ENCODE data around the gene ERICH6. TPM values are rescaled to one million over a fixed set of nuclear protein-coding genes. Genes with fewer than 3 reads are reported as not detected.

The ERICH6 gene
- total RNA-seq, 3 donors from 2014 or later: 0.29 to 0.98 (median 0.48) TPM

DNA sequence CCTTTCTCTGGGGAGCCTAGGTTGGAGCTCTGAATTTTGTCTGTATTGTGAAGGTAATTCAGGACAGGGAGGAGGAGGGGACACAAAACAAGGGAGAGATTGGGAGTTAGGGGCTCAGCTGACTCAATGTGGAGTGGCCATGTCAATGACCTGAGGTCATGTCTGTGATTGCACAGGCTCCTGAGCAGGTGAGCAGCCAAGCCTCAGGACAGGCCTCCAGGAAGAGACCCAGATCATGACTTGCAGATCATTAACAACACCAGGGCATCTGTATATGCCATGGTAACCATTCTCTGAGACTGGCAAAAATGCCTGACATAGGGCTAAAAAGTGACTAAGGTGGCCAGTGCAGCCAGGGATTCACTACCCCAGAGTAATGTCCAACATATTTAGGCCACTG lies 20.9 kb downstream of the ERICH6 start:
- intact Hi-C loops (cut with DNase I; ENCODE audit: low total_unique reads): no loop called here
- H3K36me3 ChIP-seq: no peaks in the 10 kb centered on the region
- H3K9me3 ChIP-seq: no peaks in the 10 kb centered on the region
- no peak for TF ChIP-seq POLR2AphosphoS5 (IDR thresholded peaks at IDR 0.05)
- no peak for TF ChIP-seq POLR2A (IDR thresholded peaks at IDR 0.05)
- TF ChIP-seq CTCF (IDR thresholded peaks at IDR 0.05): no peak
- H3K27ac ChIP-seq: no peak overlapping the region
- no peak for DNase-seq (ENCODE audit: low spot score in 2 of 2)
- no peaks in the 10 kb centered on the region for H3K4me1 ChIP-seq
- no peaks in the 10 kb centered on the region for H3K27me3 ChIP-seq
- H3K4me3 ChIP-seq: no peak overlapping the region

GRCh38 chr3:150682279-150682678 lies 21.4 kb downstream of the ERICH6 start:
- Histone ChIP-seq H3K27ac (no peak overlapping the region), H3K36me3 (no peaks in the 10 kb centered on the region), H3K27me3 (no peaks in the 10 kb centered on the region), H3K4me1 (no peaks in the 10 kb centered on the region), H3K4me3 (no peak overlapping the region), H3K9me3 (no peaks in the 10 kb centered on the region)
- intact Hi-C loops (cut with DNase I; ENCODE audit: low total_unique reads): no loop called here
- TF ChIP-seq POLR2AphosphoS5 (IDR thresholded peaks at IDR 0.05): no peak
- no peak for TF ChIP-seq CTCF (IDR thresholded peaks at IDR 0.05)
- TF ChIP-seq POLR2A (IDR thresholded peaks at IDR 0.05): no peak
- DNase-seq (ENCODE audit: low spot score in 2 of 2): no peak

GRCh38 chr3:150681057-150681456 lies 22.7 kb downstream of the ERICH6 start:
- no peak for DNase-seq (ENCODE audit: low spot score in 2 of 2)
- peaks cover 0 to 5% of the 10 kb centered on the region in 2 donors for H3K9me3 ChIP-seq
- H3K4me1 ChIP-seq: no peaks in the 10 kb centered on the region
- no peaks in the 10 kb centered on the region for H3K27me3 ChIP-seq
- no peak overlapping the region for H3K27ac ChIP-seq
- TF ChIP-seq CTCF (IDR thresholded peaks at IDR 0.05) (no peak), POLR2AphosphoS5 (IDR thresholded peaks at IDR 0.05) (no peak), POLR2A (IDR thresholded peaks at IDR 0.05) (no peak)
- H3K4me3 ChIP-seq: no peak overlapping the region
- intact Hi-C loops (cut with DNase I; ENCODE audit: low total_unique reads): no loop called here
- no peaks in the 10 kb centered on the region for H3K36me3 ChIP-seq

DNA sequence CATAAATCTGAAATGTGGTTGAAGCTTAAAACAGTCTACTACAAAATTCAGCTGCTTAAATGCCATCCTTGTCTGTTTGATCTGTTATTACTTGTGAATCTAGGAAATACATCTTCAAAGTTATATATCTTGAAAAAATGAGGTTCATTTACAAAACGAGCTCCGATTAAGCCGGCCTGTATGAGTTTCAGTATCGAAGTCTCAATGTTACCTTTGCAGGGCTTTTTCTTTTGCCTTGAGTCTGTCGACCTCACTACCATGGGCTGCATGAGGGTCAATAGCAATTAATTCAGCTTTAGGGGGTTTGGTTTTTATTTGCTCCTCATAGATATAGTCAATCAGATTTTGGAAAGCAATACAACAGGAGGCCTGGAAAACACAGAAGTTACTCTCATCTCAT lies 23.2 kb downstream of the ERICH6 start:
- DNase-seq (ENCODE audit: low spot score in 2 of 2): no peak
- H3K27me3 ChIP-seq: no peaks in the 10 kb centered on the region
- intact Hi-C loops (cut with DNase I; ENCODE audit: low total_unique reads): no loop called here
- H3K9me3 ChIP-seq: peaks cover under 1 to 5% of the 10 kb centered on the region in 2 donors
- H3K4me1 ChIP-seq: no peaks in the 10 kb centered on the region
- H3K36me3 ChIP-seq: no peaks in the 10 kb centered on the region
- TF ChIP-seq CTCF (IDR thresholded peaks at IDR 0.05) (no peak), POLR2A (IDR thresholded peaks at IDR 0.05) (no peak), POLR2AphosphoS5 (IDR thresholded peaks at IDR 0.05) (no peak)
- H3K4me3 ChIP-seq: no peak overlapping the region
- H3K27ac ChIP-seq: no peak overlapping the region

DNA sequence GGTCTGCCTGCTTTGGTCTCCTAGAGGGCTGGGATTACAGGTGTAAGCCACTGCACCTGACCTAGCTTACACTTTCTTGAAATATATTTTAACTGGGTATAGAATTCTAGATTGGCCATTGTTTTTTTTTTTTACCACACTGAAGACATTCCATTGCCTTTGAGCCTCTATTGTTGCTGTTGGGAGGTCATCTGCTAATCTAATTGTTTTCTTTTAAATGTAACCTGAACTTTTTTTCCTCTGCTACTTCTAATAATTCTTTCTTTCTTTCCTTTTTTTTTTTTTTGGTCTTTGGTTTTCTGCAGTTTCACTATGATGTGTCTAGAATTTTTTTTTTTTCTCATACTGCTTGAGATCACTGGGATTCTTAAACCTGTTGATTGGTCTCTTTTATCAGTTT lies 28.1 kb downstream of the ERICH6 start:
- DNase-seq (ENCODE audit: low spot score in 2 of 2): no peak
- no peak for TF ChIP-seq POLR2A (IDR thresholded peaks at IDR 0.05)
- TF ChIP-seq POLR2AphosphoS5 (IDR thresholded peaks at IDR 0.05): no peak
- TF ChIP-seq CTCF (IDR thresholded peaks at IDR 0.05): no peak
- H3K4me3 ChIP-seq: no peak overlapping the region
- intact Hi-C loops (cut with DNase I; ENCODE audit: low total_unique reads): no loop called here
- no peak overlapping the region for H3K27ac ChIP-seq
- peaks cover 4 to 5% of the 10 kb centered on the region in 2 donors for H3K9me3 ChIP-seq
- no peaks in the 10 kb centered on the region for H3K36me3 ChIP-seq
- no peaks in the 10 kb centered on the region for H3K4me1 ChIP-seq
- no peaks in the 10 kb centered on the region for H3K27me3 ChIP-seq

Data from breast epithelium (tissue), 4 donors.